ENCODE data around the gene TTC23.

Gene TTC23, protein sequence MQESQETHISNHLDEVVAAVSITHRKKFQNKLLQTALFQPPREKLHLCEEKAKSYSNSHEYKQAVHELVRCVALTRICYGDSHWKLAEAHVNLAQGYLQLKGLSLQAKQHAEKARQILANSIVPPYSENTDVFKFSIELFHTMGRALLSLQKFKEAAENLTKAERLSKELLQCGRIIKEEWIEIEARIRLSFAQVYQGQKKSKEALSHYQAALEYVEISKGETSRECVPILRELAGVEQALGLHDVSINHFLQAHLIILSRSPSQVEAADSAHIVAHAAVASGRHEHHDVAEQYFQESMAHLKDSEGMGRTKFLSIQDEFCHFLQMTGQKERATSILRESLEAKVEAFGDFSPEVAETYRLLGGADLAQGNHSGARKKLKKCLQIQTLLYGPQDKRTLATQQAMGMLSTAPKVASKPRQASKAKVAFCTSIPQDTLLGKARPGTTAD
- total RNA-seq = 0.27 to 2.2 (median 1.1) reads per million in 4 experiments

DNA sequence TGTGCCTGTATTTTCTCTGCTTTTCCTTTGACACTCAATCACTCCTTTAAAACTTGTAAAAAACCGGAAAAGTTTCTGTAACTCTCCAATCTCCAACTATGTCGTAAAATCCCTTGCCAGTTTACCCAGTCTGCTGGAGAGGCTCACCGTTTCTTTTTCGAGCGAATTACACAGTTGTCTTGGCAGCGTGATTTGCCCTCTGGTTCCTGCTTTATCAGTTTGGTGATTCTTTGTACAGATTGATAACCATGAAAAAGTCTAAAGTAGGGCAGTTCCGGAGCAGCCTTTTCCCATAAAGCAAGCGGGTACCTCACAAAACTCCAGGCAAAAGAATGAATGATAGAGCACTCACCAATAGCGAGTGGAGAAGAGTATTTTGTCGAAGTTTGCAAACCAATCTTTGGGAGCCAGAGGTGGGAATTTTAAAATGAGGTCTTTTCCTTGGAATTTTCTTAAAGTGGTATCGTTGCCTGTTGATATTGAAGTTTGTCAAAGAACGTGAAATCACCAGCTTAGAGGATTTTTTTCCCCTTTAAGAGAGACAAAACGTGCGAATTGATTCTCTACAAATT is at the start of gene TTC23:
TSS of gene TTC23 (minus strand) at position 312 of the 572 bp plus-strand sequence. CDS start 20,869 bp downstream, outside the sequence.
- no peak for DNase-seq

DNA sequence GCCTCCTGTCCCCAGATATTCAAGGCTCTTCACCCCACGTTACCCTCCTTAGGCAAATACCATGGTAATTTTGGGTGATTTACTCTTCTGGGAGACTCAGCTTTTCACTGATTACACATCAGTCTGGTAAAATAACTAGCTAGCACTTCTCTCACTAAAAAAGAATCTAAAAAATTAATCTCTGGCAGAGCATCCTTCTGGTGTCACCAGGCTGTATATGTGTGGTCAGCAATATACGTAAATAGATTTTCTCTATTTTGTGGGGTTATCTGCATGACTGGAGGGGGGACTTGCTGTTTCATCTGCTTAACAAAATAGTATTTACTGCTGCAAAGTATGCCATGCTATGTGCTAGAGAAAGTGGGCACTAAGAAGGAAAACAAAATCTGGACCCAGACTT is 47.0 kb upstream of the TTC23 start:
- DNase-seq = no peak

DNA sequence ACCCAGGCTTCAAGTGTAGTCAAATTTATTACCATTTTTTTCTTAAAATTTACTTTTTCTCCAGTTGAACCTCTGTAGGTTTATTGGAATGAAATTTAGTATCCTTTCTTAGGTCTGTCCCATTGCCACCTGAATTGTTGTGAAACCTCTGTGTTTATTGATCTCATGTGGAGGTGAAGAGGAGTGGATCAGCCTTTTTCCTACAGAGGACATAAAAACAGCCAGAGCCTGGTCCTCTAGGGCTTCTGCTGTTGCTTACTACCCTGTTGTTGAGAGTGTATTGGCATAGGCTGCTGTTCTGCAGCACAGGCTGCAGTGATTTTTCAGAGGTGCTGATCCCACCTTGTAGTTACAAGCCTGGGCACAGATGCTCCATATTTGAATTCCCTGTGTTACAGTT is 46.5 kb upstream of the TTC23 start:
- no peak for DNase-seq

DNA sequence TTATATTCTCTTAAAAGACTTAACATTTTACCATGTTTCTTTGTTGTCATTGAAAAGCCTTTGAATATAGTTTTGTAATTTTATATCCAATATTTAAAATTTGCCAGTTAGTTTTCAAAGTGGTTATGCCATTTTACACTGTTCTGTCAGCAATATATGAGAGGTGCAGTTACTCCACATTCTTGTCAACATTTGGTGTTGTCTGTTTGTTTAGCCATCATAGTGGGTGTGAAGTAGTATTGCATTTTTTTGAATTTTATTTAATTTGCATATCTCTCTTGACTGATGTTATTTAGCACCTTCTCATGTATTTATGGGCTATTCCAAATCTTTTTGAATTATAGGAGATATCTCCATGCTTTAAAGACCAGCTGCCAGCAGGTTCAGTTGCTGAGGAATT is 42.3 kb upstream of the TTC23 start:
- no peak for DNase-seq

DNA sequence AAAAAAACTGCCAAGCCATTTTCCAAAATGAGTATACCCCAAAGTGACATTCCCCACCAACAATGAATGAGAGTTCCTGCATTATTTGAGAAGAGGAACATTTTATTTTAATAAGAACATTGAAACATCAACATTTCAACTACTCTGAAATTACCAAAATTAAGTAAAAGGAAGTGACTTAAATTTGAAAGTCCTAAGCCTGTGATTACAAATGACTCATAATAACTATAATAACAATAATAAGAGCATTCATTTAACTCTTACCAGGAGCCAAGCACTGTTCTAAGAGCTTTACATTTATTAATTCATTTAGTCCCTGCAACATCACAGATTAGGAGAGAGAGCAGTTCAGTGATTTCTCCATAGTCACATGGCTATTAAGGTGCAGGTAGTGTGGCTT is 34.3 kb upstream of the TTC23 start:
- DNase-seq = no peak

DNA sequence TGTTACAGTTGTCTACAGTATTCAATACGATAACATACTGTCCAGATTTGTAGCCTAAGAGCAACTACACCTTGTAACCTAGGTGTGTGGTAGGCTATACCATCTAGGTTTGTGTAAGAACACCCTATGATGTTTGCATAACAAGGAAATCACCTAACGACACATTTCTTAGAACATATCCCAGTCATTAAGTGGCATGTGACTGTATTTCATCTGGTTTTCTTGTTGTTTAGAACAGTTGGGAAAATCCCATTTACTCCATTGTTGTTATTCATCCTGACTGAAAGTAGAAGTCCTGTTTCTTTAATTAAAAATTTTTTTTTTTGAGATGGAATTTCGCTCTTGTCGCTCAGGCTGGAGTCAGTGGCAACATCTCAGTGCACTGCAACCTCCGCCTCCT is 33.2 kb upstream of the TTC23 start:
- no peak for DNase-seq

DNA sequence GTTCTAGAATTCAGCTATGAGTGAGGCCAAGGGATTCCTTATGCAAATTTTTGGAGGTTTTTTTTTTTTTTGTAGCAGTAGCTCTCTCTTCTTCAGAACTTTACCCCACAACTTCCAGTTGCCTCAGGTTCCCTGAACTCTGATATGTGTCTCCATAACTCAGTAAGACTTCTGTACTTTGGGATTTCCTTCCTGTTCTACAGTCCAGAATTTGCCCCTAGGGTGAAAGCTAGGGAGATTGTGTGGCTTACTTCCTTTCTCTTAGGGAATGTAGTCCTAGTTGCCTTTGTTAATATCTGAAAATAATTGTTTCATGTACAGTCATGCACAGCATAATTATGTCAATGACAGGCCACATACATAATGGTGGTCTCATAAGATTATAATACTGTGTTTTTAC is 32.7 kb upstream of the TTC23 start:
- no peak for DNase-seq

DNA sequence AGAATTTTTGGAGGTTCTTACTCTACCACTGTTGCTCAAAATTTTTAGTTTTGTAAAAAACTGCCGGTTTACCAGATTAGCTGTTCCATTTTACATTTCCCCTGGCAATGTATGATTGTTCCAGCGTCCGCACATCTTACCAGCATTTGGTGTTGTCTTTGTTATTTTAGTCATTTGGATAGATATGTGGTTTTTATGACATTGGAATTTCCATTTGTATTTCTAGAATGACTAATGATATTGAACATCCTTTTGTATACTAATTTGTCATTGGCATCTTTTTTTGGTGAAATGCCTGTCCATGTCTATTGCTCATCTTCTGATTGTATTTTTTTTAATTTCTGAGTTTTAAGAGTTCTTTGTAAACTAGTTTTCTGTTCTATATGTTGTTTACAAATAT is 30.4 kb upstream of the TTC23 start:
- no peak for DNase-seq

DNA sequence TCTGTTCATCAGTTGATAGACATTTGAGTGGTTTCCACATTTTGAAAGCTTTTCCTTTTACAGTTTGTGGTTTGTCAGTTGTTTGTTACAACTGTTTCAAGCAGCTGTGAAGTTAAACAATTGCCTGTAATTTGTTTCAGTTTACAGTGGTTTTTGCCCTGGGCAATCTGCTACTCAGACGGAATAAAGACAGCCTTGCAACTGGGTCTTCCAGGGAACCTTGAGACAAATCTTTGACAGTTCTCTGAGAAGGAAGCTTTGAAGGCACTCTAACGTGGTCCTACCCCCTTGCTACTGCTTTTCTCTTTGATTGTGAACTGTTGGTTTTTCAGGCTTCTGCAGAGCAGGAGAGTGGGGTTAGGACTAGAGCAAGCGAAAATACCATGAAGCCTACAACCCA is 29.9 kb upstream of the TTC23 start:
- no peak for DNase-seq

DNA sequence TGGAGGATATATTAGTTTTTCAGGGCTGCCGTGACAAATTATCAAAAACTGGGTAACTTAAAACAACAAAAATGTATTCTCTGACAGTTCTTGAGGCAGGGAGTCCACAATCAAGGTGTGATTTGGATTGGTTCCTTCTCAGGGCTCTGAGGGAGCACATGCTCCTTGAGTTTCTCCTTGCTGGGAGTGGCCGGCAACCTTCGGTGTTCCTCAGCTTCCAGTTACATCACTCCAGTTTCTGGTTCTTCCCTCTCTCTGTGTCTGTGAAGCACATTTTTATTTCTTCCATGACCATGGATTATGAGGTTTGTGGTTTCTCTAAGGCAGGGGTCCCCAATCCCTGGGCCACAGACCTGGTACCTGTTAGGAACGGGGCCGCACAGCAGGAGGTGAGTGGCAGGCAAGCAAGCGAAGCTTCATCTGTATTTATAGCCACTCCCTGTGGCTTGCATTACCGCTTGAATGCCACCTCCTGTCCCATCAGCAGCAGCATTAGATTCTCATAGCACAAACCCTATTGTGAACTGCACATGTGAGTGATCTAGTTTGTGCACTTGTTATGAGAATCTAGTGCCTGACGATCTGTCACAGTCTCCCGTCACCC is 26.2 kb upstream of the TTC23 start:
- DNase-seq = no peak

DNA sequence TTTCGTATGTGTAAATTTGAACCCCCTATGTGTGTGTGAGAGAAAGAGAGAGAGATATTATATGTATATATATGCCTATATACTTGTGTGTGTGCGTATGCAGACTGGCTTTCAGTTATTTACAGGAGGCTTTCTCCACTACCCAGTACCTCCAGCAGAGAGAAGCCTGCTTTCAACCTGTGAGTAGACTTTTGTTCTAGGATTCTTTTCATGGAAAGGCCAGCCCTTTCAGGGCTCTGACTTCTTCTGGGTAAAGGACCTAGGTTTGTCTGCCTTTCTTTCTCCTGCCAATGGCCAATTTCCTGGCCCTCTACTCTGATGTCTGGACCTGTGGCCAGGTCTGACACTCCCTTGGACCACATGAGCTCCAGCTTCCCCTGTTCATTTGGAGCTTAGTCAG is 25.7 kb upstream of the TTC23 start:
- DNase-seq = no peak

DNA sequence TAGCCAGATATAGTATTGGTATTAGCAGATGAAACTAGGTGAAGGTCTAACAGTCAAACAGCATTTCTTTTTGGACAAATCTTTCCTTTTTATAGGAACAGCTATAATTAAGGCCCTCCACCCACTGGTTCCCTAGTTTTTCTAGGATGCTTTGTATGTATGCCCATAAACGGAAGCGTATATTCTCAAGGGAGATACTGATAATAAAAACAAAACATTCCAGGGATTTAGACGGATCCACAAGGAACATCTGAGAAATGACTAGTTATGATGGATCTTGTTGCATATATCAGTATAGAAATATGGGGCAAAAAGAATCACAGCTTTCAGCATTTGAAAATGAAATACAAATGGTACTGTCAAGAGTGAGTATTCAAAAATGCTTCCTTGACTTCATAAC is 24.4 kb upstream of the TTC23 start:
- no peak for DNase-seq

DNA sequence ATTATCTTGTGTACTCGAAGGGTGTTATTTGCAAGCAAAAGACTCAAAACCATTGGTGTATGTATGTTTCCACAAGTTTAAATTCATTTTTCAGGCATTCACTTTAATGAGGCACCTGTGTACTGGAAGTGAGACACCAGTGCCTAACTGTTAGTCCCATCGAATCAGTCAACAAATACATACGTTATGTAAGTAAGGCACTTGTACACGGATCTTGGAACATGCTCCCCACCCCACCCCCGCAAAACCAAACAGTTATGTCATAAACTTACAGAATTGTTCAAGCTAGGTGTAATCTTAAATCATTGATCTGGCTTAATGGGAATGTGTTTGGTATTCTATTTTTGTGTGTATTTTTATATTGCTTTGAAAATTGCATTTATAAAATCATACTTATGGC is 19.1 kb upstream of the TTC23 start:
- DNase-seq = no peak

DNA sequence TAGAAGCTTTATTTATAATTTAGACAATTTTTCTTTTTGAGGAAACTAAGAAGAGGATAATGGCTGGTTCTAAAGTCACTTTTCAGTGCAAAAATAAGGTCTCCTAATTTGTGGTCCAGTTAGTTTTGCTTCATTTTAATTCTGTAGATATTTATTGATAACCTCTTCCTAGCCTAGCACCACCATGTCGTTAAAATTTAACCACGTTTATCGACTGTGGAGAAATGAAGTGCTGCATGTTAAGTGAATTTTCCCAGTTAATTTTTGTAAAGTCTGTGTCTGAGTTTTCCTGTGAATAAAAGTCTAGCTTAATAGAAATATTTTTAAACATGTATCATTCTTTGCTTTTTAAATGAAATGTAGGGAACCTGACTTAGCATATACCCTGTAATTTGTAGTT is 18.6 kb upstream of the TTC23 start:
- no peak for DNase-seq

DNA sequence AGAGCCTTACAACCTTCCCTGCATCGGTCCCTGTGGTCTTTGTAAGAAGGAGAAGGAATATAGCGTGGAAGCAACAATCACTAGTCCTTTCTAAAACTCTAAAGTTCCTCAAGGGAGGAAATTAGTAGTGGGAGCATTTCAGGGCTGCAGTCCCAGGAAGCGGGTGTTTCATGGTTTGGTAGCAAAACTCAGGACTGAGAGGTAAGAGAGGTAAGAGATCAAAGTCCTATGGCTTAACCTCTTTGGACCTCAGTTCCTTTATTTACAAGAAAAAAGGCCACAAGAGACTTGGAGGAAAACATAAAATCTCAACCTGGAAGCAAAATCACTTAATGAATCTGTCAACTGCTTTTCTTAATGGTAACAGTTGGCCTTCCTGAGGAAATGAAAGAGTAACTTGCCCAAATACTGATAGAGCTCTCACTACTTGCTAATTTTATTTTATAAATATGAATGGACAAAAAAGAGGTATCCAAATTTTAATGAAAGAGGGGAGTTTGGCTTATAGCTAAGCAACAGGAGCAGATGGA is 16.2 kb upstream of the TTC23 start:
- DNase-seq = no peak

DNA sequence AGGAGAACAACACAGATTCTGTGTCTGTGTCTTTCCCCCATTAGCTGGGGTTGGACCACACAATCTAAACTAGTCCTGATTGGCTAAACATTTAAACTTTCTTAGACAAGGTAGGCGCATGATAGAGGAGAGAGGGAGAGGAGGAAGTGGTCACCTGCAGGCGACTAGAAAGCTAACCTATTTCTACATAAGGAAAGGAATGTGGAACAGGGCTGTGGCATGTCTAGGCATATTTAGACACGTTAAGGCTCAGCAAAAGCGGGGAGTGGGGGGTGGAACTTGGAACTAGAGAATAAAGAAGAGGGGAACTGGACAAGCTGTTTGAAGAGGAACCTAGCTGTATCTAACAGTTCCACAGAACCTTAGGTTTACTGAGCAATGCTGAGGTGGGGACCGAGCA is 14.7 kb upstream of the TTC23 start:
- no peak for DNase-seq

DNA sequence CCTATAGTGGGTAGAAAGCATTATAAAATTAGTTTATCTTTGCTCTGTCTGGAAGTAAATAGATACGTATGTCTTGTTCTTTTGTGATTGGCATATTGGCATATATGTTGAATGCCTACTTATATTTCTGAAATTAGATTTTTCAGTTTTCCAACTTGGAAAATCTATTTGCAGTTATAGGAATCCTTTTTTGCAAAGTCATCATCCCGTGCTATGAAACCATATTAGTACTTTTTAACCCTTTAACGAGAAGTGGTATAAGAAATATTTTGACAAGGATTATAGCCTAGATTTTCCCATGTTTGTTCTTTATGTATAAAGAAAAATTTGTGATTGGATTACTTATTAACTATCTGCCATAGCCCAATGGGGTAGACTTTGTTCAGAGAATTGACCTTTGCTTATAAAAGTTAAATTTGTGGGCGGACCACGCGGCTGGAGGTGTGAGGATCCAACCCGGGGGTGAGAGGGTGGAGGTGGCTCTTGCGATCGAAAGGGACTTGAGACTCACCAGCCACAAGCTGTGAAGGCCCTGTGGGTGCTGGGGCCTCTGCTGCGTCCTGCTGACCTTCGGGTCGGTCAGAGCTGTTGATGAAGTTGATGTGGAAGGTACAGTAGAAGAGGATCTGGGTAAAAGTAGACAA is 7.8 kb upstream of the TTC23 start:
- no peak for DNase-seq

DNA sequence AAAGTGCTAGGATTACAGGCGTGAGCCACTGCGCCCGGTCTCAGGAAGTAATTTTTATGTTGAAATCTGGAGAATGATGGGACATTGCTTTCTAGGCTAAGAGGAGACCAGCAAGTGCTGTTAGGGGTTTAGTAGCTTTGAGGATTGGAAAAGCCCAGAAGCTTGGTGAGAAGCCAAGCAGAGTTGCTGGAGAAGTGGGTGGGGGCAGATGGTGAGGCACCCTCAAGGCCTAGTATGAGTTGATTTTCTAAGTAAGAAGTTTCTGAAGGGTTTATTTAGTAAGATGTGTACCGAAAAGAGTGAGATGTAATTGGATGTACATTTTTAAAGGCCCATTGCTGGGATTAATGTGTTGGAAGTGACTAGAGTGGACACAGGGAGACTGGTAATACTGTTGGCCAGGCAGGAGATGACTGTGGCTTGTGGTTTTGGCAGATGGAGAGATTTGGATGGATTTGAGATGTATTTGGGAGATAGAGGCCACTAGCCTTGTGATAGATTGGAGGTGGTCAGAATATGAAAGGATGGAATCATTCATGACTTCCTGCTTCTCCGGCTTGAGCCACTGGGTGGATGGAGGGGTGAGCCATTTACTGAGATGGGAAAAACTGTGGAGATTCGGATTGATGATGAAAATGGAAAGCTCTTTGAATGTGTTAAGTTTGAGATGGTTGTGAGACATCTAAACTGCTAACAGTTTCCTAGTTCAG is 4.2 kb upstream of the TTC23 start:
- DNase-seq = no peak

DNA sequence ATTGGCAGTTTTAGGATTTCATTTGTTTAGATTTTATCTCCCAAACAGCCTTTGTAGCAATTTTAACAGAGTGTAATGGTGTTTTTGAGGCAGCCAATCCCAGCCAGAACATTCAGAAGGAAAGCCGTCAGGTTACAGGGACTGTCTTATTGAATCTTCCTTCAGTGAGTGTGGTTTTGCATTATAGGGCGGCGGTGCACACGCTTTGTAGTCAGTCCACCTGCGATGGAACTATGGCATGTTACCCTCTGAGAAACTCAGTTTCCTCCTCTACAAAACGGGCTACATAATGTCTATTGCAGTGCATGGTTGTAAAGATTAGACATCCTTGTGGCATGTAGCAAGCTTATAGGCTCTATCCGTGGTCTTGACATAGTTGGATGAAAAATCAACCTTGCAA is 2.9 kb upstream of the TTC23 start:
- no peak for DNase-seq

DNA sequence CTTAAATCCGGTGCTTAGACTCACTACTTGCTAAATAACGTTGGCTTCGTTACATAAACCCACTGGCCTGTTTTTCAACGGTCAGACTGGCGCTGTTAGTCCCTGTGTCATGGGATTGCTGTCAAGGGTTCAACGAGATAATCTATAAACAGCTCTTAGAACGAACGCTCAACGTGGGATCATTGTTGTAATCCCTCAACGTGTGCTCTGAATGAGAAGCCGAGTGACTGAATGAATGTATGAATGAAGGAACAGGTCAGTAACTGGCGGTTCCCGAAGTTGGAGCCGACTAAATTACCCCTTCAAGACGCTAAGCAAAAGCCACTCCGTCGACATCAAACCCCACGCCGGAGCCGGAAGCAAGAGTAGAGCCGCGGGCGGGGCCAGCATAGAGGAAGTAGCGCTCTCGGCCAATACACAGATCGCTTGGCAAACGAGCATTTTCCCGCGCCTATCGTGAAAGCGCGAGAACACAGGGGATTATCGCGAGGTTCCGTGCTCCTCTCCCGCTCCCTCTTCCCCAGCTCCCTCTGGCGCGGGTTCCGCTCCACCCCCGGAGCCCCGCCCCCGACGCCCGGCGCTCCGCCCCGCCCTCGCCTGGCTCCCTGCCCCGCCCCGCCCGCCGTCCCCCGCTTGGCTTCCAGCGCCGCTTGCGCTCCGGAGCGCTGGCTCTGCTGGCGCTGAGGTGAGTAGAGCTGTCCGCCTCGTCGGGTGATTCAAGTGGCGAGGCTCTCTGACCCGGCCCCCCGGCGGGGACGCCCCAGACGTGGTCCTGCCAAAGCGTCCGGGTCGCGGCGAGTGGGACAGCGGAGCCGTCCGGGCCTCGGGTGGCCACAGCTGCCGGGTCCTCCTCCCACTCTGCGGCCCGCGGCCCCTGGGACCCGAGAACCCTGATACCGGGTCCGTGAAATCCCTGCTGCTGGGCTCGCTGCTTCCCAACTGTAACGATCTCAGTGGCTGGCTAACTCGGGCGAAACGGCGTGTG is 1.8 kb upstream of the TTC23 start, which contains the start of gene LRRC28:
TSS of gene LRRC28 (plus strand) at position 625 of the 985 bp plus-strand sequence. CDS start 4,477 bp downstream, outside the sequence.
- DNase-seq = peak; percentile 87

DNA sequence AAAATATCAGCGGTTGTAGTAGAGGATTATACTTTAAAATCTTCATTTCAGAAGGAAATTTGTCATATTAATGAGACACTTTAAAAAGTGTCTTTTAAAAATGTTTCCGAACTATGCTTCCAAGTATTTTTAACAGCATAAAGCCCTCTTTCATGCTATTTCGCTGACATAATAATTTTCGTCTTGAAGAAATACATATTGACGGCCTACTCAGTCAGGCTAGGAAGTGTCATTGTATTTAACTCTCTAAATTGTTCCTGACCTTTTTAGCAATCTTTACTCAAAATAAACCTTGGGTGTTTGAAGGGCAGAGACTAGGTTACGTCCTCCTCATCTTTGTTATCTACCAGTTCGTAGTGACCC is 1.1 kb upstream of the TTC23 start:
- no peak for DNase-seq

Measured in effector CD8-positive, alpha-beta T cell (primary cell).